H9 (cell line): ENCODE data around the gene TGFBR2. TPM values are rescaled to one million over a fixed set of nuclear protein-coding genes. Genes with fewer than 3 reads are reported as not detected.

Source experiments
- DNase-seq: peaks from one replicate; pipeline ENCODE4 v3.0.0-alpha.2; 2017
- H2AFZ ChIP-seq: one replicate; pipeline ENCODE4 v1.6.1; 2013; ENCODE audit warnings: mild to moderate bottlenecking, low read length, control low read depth, moderate library complexity
- H2AK5ac ChIP-seq: 2 replicates; pipeline ENCODE4 v1.6.1; 2013; ENCODE audit warnings: low read length, control low read depth, mixed read lengths; ENCODE audit not compliant: insufficient read length
- H2BK120ac ChIP-seq: one replicate; pipeline ENCODE4 v1.6.1; 2013; ENCODE audit warnings: low read depth, mild to moderate bottlenecking, low read length, control low read depth, inconsistent platforms; ENCODE audit not compliant: poor library complexity, severe bottlenecking
- H2BK12ac ChIP-seq: 2 replicates; pipeline ENCODE4 v1.6.1; 2013; ENCODE audit warnings: low read length, control low read depth, mixed read lengths, low read depth; ENCODE audit not compliant: insufficient read length
- H2BK15ac ChIP-seq: 2 replicates; pipeline ENCODE4 v1.6.1; 2013; ENCODE audit warnings: low read depth, low read length, control low read depth
- H2BK20ac ChIP-seq: one replicate; pipeline ENCODE4 v1.6.1; 2013; ENCODE audit warnings: low read depth, mild to moderate bottlenecking, low read length, control low read depth, inconsistent platforms; ENCODE audit not compliant: poor library complexity, severe bottlenecking
- H2BK5ac ChIP-seq: 2 replicates; pipeline ENCODE4 v1.6.1; 2013; ENCODE audit warnings: low read length, control low read depth, mixed read lengths; ENCODE audit not compliant: insufficient read length
- H3K14ac ChIP-seq: 2 replicates; pipeline ENCODE4 v1.6.1; 2013; ENCODE audit warnings: low read length, control low read depth; ENCODE audit not compliant: insufficient read depth
- H3K18ac ChIP-seq: 2 replicates; pipeline ENCODE4 v1.6.1; 2013; ENCODE audit warnings: low read depth, mild to moderate bottlenecking, mixed read lengths, low read length, control low read depth; ENCODE audit not compliant: insufficient read length
- H3K23ac ChIP-seq: 2 replicates; pipeline ENCODE4 v1.6.1; 2013; ENCODE audit warnings: low read length, control low read depth, mixed read lengths, low read depth; ENCODE audit not compliant: insufficient read length
- H3K23me2 ChIP-seq: 2 replicates; pipeline ENCODE4 v1.6.1; 2013; ENCODE audit warnings: low read depth, mild to moderate bottlenecking, mixed read lengths, low read length, control low read depth; ENCODE audit not compliant: insufficient read length, poor library complexity, severe bottlenecking
- H3K27ac ChIP-seq: 2 replicates; pipeline ENCODE4 v1.5.1; 2013; ENCODE audit warnings: low read length, control low read depth, mixed read lengths, low read depth; ENCODE audit not compliant: insufficient read length
- H3K27me3 ChIP-seq: 2 replicates; pipeline ENCODE4 v1.6.1; 2013; ENCODE audit warnings: low read length, control low read depth, inconsistent platforms; ENCODE audit not compliant: insufficient read depth
- H3K4ac ChIP-seq: 2 replicates; pipeline ENCODE4 v1.6.1; 2013; ENCODE audit warnings: low read depth, mild to moderate bottlenecking, control low read depth, inconsistent platforms, low read length, moderate library complexity
- H3K4me1 ChIP-seq: 2 replicates; pipeline ENCODE4 v1.6.1; 2013; ENCODE audit warnings: low read length, control low read depth, inconsistent platforms; ENCODE audit not compliant: insufficient read depth
- H3K4me2 ChIP-seq: 2 replicates; pipeline ENCODE4 v1.6.1; 2013; ENCODE audit warnings: low read length, control low read depth, mixed read lengths; ENCODE audit not compliant: insufficient read length, insufficient read depth
- H3K56ac ChIP-seq: 2 replicates; pipeline ENCODE4 v1.6.1; 2013; ENCODE audit warnings: low read depth, mild to moderate bottlenecking, mixed read lengths, low read length, control low read depth; ENCODE audit not compliant: insufficient read length
- H3K79me1 ChIP-seq: 2 replicates; pipeline ENCODE4 v1.6.1; 2013; ENCODE audit warnings: low read depth, mild to moderate bottlenecking, moderate library complexity, low read length, control low read depth, inconsistent platforms; ENCODE audit not compliant: insufficient read depth, poor library complexity, severe bottlenecking
- H3K79me2 ChIP-seq: 2 replicates; pipeline ENCODE4 v1.6.1; 2013; ENCODE audit warnings: low read length, control low read depth, inconsistent platforms; ENCODE audit not compliant: insufficient read depth
- H3K9ac ChIP-seq: 2 replicates; pipeline ENCODE4 v1.6.1; 2013; ENCODE audit warnings: low read length, control low read depth, mixed read lengths; ENCODE audit not compliant: insufficient read length; ENCODE audit errors: extremely low read depth
- H3K9me3 ChIP-seq: one replicate; pipeline ENCODE4 v1.6.1; 2013; ENCODE audit warnings: low read depth, low read length, inconsistent platforms; ENCODE audit not compliant: control insufficient read depth
- H3T11ph ChIP-seq: one replicate; pipeline ENCODE4 v1.6.1; 2013; ENCODE audit warnings: mild to moderate bottlenecking, low read length, control low read depth, inconsistent platforms
- H4K20me1 ChIP-seq: one replicate; pipeline ENCODE4 v1.6.1; 2013; ENCODE audit not compliant: control insufficient read depth, insufficient read length, insufficient read depth
- H4K5ac ChIP-seq: 2 replicates; pipeline ENCODE4 v1.6.1; 2013; ENCODE audit warnings: low read depth, mild to moderate bottlenecking, mixed read lengths, low read length, control low read depth; ENCODE audit not compliant: insufficient read length
- H4K8ac ChIP-seq: replicated peaks from 2 replicates; pipeline ENCODE4 v1.6.1; 2013; ENCODE audit warnings: low read length, control low read depth, mixed read lengths, low read depth; ENCODE audit not compliant: insufficient read length
- H4K91ac ChIP-seq: 2 replicates; pipeline ENCODE4 v1.6.1; 2013; ENCODE audit warnings: low read depth, mild to moderate bottlenecking, moderate library complexity, mixed read lengths, low read length, control low read depth; ENCODE audit not compliant: insufficient read length
- H3K27ac Mint-ChIP-seq, 3 experiments: 2 replicates in 2 of 3; 3 replicates in 1 of 3; pipeline ENCODE4 v1.8.0; 2020 to 2021; ENCODE audit warnings: mixed read lengths in 3 of 3, mild to moderate bottlenecking in 1 of 3, moderate library complexity in 1 of 3
- H3K27me3 Mint-ChIP-seq: 2 replicates; pipeline ENCODE4 v1.8.0; 2021; ENCODE audit warnings: low read depth, mild to moderate bottlenecking, moderate library complexity, mixed read lengths
- H3K36me3 Mint-ChIP-seq, 3 experiments: 2 replicates in 2 of 3; 3 replicates in 1 of 3; pipeline ENCODE4 v1.8.0; 2020 to 2021; ENCODE audit warnings: low read depth in 3 of 3, mixed read lengths in 3 of 3; ENCODE audit not compliant: insufficient read depth in 1 of 3
- H3K4me1 Mint-ChIP-seq, 2 experiments: 2 replicates each; pipeline ENCODE4 v1.8.0; 2020; ENCODE audit warnings: mixed read lengths in 2 of 2
- H3K4me3 Mint-ChIP-seq, 2 experiments: 2 replicates in 1 of 2; 3 replicates in 1 of 2; pipeline ENCODE4 v1.8.0; 2020 to 2021; ENCODE audit warnings: mild to moderate bottlenecking in 2 of 2, mixed read lengths in 2 of 2, moderate library complexity in 1 of 2
- H3K9me3 Mint-ChIP-seq, 2 experiments: 2 replicates in 1 of 2; 3 replicates in 1 of 2; pipeline ENCODE4 v1.8.0; 2020; ENCODE audit warnings: mild to moderate bottlenecking in 2 of 2, mixed read lengths in 2 of 2, moderate library complexity in 1 of 2
- CTCF ChIP-seq: fragments of 200-600 bp; sonication (generic); conservative IDR thresholded peaks from 3 replicates; pipeline ENCODE4 v1.8.0; 2021; ENCODE audit warnings: antibody characterized with exemption, mild to moderate bottlenecking
- WGBS: extraction: QIAGEN DNeasy Blood & Tissue Kit; methylation state at CpG from one replicate; pipeline ENCODE4 v1.1.7; 2013; ENCODE audit warnings: missing lambda C conversion rate, low lambda C conversion rate, mixed read lengths; ENCODE audit not compliant: insufficient read length; ENCODE audit errors: extremely low coverage; 5-methylcytosine and 5-hydroxymethylcytosine counted together
- total RNA-seq: library from RNA; stranded (reverse); gene quantifications from 2 replicates; pipeline ENCODE4 v1.2.1, GENCODE V29; 2021

Gene TGFBR2
- total RNA-seq, 1 experiment from 2014 or later = 10.6 TPM

GRCh38 chr3:30711867-30712266, 105.5 kb downstream of the TGFBR2 start:
- Histone ChIP-seq H3K79me2 (no peaks in the 10 kb centered on the region), H3K79me1 (no peaks in the 10 kb centered on the region), H2BK12ac (no peak overlapping the region), H3K56ac (no peak overlapping the region), H4K20me1 (no peaks in the 10 kb centered on the region), H3T11ph (no peak overlapping the region), H3K23ac (no peak overlapping the region), H3K9me3 (peaks cover 7% of the 10 kb centered on the region), H3K9ac (no peak overlapping the region), H3K4me2 (no peak overlapping the region), H2AFZ (no peak overlapping the region), H3K18ac (no peak overlapping the region), H2BK120ac (no peak overlapping the region), H3K4me1 (no peaks in the 10 kb centered on the region), H4K5ac (no peak overlapping the region), H2BK20ac (no peak overlapping the region), H4K91ac (no peak overlapping the region), H3K4ac (no peak overlapping the region), H2BK15ac (no peak overlapping the region), H2BK5ac (no peak overlapping the region), H3K27me3 (no peaks in the 10 kb centered on the region), H2AK5ac (no peak overlapping the region), H3K27ac (no peak overlapping the region), H4K8ac (no peak overlapping the region), H3K14ac (no peak overlapping the region), H3K23me2 (no peaks in the 10 kb centered on the region)
- Mint-ChIP-seq H3K4me3 (no peak overlapping the region), H3K27me3 (no peaks in the 10 kb centered on the region; the same call in 1 of the 2 replicates), H3K27ac (no peak overlapping the region), H3K4me1 (peaks cover 4 to 10% of the 10 kb centered on the region in 2 experiments; a peak in 3 of 4 replicates), H3K9me3 (peaks cover 11% of the 10 kb centered on the region in 2 experiments), H3K36me3 (peaks cover 4 to 11% (median 6%) of the 10 kb centered on the region in 3 experiments)
- WGBS = no CpG with 5 or more reads among the region's 2 CpGs
- no peak for TF ChIP-seq CTCF
- DNase-seq = no peak
